Stimulated activated CD4-positive, alpha-beta T cell treated with anti-CD3 and anti-CD28 coated beads, Interleukin-2, amount 100 ng/mL, for 48 hours (primary cell): ENCODE results near the gene ATXN7L1.
"Not testable (repeated sequence)": the region's sequence is repeated elsewhere in the genome, so short reads cannot be mapped to it uniquely, and the experiment has no call there.

Experiments used
- DNase-seq, 2 donors: peaks; one replicate each; pipeline ENCODE4 v3.0.0-alpha.2; 2020

ATXN7L1 gene

GRCh38 chr7:105854498-105854897 is 21.9 kb downstream of the ATXN7L1 start:
- DNase-seq = no peak

DNA sequence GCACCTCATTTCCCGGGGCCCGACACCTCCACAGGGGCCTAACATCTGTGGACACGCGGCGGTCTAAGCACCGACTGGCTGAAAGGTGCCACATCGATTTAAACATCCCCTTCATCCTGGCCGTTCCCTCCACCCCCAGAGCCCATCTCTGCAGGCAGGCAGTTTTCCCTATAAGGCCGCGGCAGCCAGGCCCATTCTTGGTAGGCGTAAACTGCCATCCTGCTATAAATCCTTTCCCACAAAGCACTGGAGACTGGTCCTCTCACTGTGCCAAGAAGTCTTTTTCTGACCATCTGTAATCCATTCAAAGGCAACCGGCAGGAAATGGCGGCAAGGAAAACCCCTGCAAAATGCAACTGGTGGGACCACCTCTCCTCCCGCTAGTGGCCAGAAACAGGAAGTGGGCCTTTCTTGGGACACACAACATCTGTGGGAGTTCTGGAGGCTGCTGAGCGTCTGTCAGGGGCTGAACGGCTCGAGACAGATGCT is 22.4 kb downstream of the ATXN7L1 start:
- no peak for DNase-seq

DNA sequence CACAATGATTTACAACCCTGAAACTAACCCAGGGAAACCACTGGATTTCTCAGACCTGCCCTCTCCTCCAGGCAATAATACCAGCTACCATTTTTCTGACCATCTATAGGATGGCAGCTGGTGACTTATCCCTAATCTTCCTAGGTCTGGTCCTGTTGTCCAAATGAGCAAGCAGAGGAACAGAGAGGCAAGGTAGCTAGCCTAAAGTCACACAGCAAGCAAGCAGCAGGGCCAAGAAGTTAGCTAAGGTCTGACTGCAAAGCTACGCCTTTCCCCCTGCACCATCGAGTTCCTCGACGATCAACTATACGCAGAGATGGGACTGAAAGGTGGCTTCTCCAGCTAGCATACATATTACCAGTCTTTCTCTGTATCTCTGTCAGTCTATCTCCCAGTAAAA is 25.3 kb downstream of the ATXN7L1 start:
- DNase-seq = no peak

DNA sequence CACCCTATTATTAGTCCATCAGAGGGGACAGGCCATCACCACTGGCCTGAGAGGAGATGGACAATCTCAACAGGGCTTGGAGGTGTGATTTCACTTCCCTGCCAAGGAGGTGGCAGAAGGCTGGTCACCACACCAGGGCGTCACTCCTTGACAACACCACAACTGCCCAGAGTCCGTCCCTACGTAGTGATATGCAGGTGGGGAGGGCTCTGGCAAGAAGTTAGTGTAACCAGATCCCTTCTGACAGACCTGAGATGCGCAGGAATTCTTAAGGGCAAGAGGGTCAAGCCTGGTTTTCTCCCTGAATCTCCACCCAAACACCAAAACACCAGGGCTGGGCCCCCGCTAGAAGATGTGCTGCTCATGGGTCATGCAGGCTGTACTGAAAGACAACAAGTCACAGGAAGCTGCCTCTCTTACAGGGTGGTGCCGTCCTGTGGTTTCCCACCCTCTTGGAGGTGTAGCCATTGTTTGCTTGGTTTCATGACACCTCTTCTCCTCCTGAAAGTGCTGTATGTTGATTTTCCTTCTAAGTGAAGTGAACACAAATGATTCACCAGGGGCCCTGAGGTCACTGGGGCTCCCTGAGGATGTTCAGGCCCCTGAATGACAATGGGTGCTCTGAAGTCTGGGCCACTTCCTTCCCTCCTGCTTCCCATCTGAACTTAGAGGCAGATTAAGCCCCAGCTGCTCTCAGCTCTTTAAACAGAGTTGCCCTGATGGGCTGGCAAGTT is 27.1 kb downstream of the ATXN7L1 start:
- peak; percentile 51 to 57 for DNase-seq

- no peak for DNase-seq
These were observed 30.0 kb downstream of the ATXN7L1 start for GRCh38 chr7:105846404-105846803.

DNA sequence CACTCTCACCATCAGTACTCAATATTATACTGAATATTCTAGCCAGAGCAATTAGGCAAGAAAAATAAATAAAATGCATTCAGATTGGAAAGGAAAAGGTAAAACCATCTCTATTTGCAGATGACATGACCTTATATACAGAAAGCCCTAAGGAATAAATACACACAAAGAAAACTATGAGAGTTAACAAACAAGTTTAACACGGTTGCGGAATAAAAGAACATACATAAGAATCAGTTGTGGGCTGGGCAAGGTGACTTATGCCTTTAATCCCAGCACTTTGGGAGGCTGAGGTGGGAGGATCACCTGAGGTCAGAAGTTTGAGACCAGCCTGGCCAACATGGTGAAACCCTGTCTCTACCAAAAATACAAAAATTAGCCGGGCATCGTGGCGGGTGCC is 31.7 kb downstream of the ATXN7L1 start:
- not testable (repeated sequence) for DNase-seq

- DNase-seq = no peak
These were observed 34.5 kb downstream of the ATXN7L1 start for GRCh38 chr7:105841866-105842265.

DNA sequence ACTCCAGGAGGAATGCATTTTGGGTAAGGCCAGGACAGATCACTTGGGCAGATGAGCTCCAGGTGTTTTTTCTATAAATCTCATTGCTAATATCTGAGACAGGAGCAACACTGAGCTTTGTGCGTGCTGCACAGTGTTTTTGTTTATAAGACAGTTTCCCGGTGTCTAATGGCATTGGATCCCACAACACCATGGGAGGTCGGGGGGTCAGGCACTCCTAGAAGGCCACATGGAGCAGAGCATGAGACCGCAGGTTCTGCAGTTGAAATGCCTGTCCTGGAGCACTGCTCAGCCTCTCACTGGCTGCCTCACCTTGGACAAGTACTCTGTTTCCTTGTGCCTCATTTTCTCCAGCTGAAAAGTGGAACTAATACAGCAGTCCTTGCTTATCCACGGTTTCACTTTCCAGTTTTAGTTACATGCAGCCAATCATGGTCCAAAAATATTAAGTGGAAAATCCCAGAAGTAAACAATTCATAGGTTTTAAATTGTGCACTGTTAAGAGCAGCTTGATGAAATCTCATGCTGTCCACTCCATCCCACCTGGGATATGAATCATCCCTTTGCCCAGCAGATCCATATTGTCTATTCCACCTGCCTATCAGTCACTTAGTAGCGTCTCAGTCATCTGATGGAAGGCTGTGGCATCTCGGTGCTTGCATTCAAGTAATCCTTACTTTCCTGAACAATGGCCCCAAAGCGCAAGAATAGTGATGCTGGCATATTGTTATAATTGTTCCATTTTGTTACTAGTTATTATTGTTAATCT is 35.2 kb downstream of the ATXN7L1 start:
- no peak for DNase-seq

DNA sequence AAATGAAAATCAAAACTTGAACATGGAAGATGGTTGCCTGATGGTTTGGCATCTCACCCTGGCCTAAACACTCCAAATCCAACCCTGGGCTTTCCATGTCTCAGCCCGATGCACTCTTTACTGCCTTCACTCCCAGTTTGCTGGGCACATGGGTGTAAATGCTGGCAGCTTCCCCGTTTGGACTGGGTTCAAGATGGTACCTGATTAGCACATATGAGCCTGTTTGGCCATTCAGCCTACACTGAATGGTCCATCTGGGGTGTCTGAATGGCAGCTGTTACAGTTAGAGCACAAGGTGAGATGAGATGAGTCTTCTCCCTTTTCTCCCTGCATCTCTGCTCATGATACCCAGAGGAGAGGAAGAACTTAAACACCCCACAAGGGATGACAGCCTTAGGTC is 37.1 kb downstream of the ATXN7L1 start:
- no peak for DNase-seq

DNA sequence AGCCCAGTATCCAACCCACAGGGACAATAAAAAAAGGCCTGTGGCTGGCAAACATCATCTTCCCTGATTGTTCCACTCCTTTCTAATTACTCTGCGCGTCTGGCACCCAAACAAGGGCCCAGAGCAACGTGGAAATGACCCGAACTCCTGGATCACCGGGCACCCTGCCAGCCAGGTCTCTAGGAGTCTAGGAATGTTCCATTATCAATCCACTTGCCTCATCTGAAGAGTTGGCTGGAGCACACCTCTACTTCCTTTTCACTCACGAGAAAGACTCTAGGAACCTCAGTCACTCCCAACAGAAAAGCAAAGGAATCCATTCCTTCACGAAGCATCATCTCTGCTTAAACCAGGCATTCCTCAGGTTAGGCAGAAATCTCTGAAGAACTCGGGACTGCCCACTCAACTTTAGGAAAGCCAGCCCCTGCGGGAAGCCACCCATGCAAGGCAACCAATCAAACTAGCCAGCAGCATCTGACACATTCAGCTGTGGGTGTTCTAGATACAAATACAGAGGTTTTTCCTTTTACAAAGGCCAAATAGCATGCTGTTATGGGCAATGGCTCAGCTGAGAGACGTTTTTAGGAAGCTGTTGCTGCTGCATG is 37.7 kb downstream of the ATXN7L1 start:
- no peak for DNase-seq

DNA sequence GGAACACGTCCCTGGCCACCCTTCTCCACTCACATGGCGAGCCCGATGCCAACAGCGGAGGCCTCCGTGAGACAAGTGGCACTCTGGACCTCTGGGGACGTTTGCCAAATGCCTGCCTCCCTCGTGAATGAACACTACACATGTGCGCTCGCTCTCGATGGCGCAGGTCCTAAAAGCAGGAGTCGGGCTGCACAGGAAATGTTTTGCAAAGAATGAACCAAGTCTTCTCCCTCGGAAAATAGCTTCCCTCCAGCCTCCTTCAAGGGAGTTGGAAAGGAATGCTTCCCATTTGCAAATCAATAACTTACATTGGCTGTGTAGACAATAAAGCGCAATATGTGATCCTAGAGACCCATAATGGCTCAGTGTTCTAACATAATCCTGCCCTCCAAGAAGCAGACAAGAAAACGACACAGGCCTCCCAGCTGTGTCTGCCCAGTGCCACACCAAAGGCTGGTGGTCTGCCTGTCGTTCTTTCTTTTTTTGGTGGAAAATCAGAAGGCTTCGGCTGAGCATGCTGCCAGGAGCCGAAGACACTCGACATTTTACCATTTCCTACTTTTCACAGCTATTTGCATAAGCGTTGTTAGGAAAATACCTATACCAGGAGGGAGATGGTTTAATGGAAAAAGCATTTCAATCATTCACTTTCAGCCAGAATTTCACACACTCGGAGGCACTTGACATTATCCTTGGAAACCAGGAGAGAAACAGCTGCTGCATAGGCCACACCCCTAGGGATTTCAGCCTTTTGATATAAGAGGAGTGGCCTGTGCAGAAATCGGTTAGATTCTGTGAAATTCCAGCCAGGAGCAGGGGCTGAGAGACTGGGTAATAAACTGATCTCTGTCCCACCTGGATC is 38.4 kb downstream of the ATXN7L1 start:
- no peak for DNase-seq

- DNase-seq = no peak
These were observed 41.0 kb downstream of the ATXN7L1 start for GRCh38 chr7:105835441-105835840.

GRCh38 chr7:105831824-105832535 is 44.4 kb downstream of the ATXN7L1 start:
- DNase-seq = no peak

DNA sequence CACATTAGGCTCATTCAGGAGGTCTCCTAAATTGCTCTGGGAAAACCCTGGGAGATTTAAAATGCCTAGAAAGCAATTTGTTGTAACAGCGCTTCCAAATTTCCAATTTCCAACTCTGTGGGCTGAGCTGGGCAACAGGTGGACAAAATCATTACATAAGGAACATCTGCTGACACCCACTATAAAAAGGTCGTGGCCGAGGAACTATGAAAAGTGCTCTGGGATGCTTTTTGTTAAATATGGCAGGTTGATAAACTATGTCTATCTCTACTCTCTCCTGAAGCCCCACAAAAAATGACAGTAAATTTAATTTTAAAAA is 45.1 kb downstream of the ATXN7L1 start:
- no peak for DNase-seq

- DNase-seq = no peak
These were observed 45.7 kb downstream of the ATXN7L1 start for GRCh38 chr7:105830405-105831301.

- no peak for DNase-seq
These were observed 46.6 kb downstream of the ATXN7L1 start for GRCh38 chr7:105829681-105830322.

DNA sequence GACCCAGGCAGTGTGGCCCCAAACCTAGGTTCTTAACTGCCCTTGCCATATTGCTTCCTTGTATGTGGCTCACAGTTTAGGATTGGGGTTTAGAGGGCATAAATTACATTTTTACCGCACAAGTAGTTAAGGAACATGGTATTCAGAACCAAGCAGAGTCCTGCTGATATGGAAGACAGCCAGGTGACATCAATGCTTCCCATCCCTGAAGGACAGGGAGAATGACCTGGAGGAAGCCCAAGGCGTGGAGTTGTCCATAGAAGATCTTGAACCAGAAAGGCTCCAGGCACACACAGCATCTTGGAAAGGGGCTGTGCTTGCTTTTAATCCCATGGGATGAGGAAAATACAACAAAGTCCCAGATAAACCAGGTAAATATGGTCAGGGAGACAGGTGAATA is 48.3 kb downstream of the ATXN7L1 start:
- DNase-seq = no peak

- no peak for DNase-seq
These were observed 49.1 kb downstream of the ATXN7L1 start for GRCh38 chr7:105827151-105827875.

GRCh38 chr7:105826143-105826542 is 50.3 kb downstream of the ATXN7L1 start:
- DNase-seq = no peak

- no peak for DNase-seq
These were observed 51.0 kb downstream of the ATXN7L1 start for GRCh38 chr7:105825371-105825770.
